Measurements from ENCODE around the gene HDC. TPM values are rescaled to one million over a fixed set of nuclear protein-coding genes. Genes with fewer than 3 reads are reported as not detected.

HDC gene
- total and polyA plus RNA-seq, 12 donors: 0.11 to 0.32 (median 0.19) TPM; not detected in 6

DNA sequence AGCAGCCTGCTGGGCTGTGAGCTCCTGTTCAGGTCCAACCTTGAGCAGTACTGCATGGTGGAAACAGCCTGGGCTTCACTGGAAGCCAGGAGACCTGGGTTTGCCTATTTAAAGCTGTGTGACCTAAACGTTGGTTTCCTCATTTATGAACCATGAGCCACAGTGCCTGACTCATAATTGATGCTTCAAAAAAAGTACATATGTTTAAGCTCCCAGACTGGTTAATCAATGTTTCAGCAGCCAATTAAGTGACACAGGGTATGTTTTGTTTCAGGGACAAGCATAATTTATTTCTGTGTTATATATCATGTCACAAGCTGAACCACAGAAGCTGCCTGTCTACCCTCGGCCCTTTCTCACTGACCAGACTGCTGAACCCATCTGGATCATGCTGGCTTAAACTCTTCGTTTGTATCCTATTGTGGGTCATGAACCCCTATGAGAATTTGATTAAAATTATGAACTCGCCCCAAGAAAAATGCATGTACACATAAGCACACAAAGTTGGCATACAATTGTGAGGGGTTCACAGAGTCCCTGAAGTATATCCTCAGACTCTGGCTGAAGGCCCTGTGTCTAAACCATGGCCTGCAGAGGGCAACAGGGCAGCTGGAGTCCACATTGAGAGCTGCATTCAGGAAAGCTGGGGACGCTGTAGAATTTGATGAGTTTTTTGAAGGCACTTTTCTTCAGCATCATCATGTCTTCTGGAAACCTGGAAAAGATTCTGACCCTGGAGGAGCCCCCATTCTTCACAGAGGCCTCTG, 23.7 kb downstream of the HDC start:
- no peak for TF ChIP-seq CTCF (IDR thresholded peaks at IDR 0.05)
- TF ChIP-seq POLR2A (IDR thresholded peaks at IDR 0.05): no peak
- Histone ChIP-seq H3K9me3 (replicated peaks in 1 of 3) (no peaks in the 10 kb centered on the region), H3K27ac (no peak overlapping the region), H3K36me3 (replicated peaks in 1 of 2) (no peaks in the 10 kb centered on the region), H3K4me3 (no peak overlapping the region), H3K27me3 (no peaks in the 10 kb centered on the region), H3K4me1 (replicated peaks in 1 of 2) (no peaks in the 10 kb centered on the region)
- no peak for DNase-seq
- 56 to 75% (median 73%) methylated on average over 5 of the region's 5 CpGs for WGBS, 4 donors
- intact Hi-C loops (cut with DNase I): no loop called here

DNA sequence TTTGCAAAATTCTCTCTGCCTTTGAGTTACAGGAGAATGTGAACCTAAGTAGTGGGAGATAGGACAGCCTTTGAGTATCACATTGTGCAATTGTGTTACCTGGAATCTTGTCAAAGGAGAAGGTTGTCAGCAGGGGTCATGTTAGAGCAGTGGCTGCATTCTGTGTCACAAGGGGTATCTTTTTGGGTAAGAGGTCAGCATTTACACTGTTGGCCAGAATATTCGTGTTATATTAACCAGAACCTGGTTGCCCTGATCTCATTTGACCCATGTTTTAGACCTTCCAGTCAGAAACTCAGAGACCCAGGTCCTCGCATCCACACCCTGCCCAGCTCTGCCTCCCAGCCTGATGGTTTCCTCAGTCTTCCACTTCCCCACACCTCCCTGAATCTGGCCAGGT, 27.3 kb downstream of the HDC start:
- Histone ChIP-seq H3K36me3 (replicated peaks in 1 of 2) (no peaks in the 10 kb centered on the region), H3K27ac (no peak overlapping the region), H3K4me1 (replicated peaks in 1 of 2) (no peaks in the 10 kb centered on the region), H3K9me3 (replicated peaks in 1 of 3) (no peaks in the 10 kb centered on the region), H3K4me3 (no peak overlapping the region), H3K27me3 (no peaks in the 10 kb centered on the region)
- intact Hi-C loops (cut with DNase I): no loop called here
- 80 to 93% (median 86%) methylated on average over 2 of the region's 2 CpGs for WGBS, 4 donors
- peak in 1 of 7 donors; percentile 7 for DNase-seq
- no peak for TF ChIP-seq CTCF (IDR thresholded peaks at IDR 0.05)
- no peak for TF ChIP-seq POLR2A (IDR thresholded peaks at IDR 0.05)

DNA sequence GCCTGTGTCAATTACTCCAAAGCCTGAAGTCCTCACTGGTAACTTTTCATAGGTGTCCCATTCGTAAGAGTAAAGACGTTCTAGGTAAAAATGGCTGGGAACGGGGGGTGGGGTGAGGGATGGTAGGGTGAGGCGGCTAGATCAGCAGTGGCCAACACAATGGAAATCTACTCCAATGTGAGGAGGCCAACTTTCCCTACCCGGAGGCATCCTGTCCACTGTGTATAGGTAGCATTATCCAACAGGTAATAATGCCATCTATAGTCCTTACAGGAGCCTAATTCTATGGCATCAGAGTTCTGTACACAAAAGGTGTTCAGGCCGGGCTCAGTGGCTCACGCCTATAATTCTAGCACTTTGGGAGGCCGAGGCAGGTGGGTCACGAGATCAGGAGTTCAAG, 29.1 kb downstream of the HDC start:
- no peaks in the 10 kb centered on the region for H3K9me3 ChIP-seq (replicated peaks in 1 of 3)
- intact Hi-C loops (cut with DNase I): no loop called here
- H3K27me3 ChIP-seq: no peaks in the 10 kb centered on the region
- TF ChIP-seq POLR2A (IDR thresholded peaks at IDR 0.05) (no peak), CTCF (IDR thresholded peaks at IDR 0.05) (no peak)
- WGBS, 4 donors: 89 to 93% (median 92%) methylated on average over 9 of the region's 9 CpGs
- no peaks in the 10 kb centered on the region for H3K36me3 ChIP-seq (replicated peaks in 1 of 2)
- no peak overlapping the region for H3K4me3 ChIP-seq
- no peak overlapping the region for H3K27ac ChIP-seq
- no peak for DNase-seq
- H3K4me1 ChIP-seq (replicated peaks in 1 of 2): no peaks in the 10 kb centered on the region

DNA sequence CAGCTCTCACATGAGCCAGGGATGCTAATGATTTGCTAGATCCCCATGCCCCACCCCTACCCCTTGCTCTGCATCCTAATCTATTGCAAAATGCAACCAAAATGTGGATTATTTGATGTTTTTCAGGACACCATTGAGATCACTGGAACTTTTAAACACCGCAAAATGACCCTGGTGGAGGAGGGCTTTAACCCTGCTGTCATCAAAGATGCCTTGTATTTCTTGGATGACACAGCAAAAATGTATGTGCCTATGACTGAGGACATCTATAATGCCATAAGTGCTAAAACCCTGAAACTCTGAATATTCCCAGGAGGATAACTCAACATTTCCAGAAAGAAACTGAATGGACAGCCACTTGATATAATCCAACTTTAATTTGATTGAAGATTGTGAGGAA, 29.7 kb downstream of the HDC start:
- H3K4me3 ChIP-seq: no peak overlapping the region
- intact Hi-C loops (cut with DNase I): no loop called here
- DNase-seq: no peak
- no peaks in the 10 kb centered on the region for H3K27me3 ChIP-seq
- H3K9me3 ChIP-seq (replicated peaks in 1 of 3): no peaks in the 10 kb centered on the region
- TF ChIP-seq CTCF (IDR thresholded peaks at IDR 0.05) (no peak), POLR2A (IDR thresholded peaks at IDR 0.05) (no peak)
- H3K27ac ChIP-seq: no peak overlapping the region
- no peaks in the 10 kb centered on the region for H3K4me1 ChIP-seq (replicated peaks in 1 of 2)
- 89 to 100% (median 93%) methylated on average over 1 of the region's 1 CpG for WGBS, 4 donors
- H3K36me3 ChIP-seq (replicated peaks in 1 of 2): no peaks in the 10 kb centered on the region

Data from adrenal gland (tissue), 12 donors.